22Rv1 (cell line): ENCODE data around the gene AMBN.

Experiments
- ZFX ChIP-seq: fragments of 450-650 bp; IDR thresholded peaks from 2 replicates; pipeline ENCODE4 v1.6.1; 2017; ENCODE audit warnings: antibody characterized with exemption, borderline replicate concordance
- TF ChIP-seq, protein P1 (sequence below): fragments of 450-650 bp; IDR thresholded peaks from 2 replicates; pipeline ENCODE4 v1.5.1; 2017; ENCODE audit warnings: mild to moderate bottlenecking

GRCh38 chr4:70559211-70559830, 32.7 kb upstream of the AMBN start:
- TF ChIP-seq, protein P1, sequence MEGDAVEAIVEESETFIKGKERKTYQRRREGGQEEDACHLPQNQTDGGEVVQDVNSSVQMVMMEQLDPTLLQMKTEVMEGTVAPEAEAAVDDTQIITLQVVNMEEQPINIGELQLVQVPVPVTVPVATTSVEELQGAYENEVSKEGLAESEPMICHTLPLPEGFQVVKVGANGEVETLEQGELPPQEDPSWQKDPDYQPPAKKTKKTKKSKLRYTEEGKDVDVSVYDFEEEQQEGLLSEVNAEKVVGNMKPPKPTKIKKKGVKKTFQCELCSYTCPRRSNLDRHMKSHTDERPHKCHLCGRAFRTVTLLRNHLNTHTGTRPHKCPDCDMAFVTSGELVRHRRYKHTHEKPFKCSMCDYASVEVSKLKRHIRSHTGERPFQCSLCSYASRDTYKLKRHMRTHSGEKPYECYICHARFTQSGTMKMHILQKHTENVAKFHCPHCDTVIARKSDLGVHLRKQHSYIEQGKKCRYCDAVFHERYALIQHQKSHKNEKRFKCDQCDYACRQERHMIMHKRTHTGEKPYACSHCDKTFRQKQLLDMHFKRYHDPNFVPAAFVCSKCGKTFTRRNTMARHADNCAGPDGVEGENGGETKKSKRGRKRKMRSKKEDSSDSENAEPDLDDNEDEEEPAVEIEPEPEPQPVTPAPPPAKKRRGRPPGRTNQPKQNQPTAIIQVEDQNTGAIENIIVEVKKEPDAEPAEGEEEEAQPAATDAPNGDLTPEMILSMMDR: peak; percentile 88
- TF ChIP-seq ZFX: no peak
